ENCODE data around the gene RBFOX1.

RBFOX1 gene

GRCh38 chr16:7714775-7715174 is 382.1 kb downstream of the RBFOX1 start:
- Mint-ChIP-seq H3K4me1 (no peaks in the 10 kb centered on the region), H3K9me3 (no peaks in the 10 kb centered on the region), H3K27me3 (no peaks in the 10 kb centered on the region), H3K4me3 (no peak overlapping the region), H3K36me3 (no peaks in the 10 kb centered on the region), H3K27ac (no peak overlapping the region)

DNA sequence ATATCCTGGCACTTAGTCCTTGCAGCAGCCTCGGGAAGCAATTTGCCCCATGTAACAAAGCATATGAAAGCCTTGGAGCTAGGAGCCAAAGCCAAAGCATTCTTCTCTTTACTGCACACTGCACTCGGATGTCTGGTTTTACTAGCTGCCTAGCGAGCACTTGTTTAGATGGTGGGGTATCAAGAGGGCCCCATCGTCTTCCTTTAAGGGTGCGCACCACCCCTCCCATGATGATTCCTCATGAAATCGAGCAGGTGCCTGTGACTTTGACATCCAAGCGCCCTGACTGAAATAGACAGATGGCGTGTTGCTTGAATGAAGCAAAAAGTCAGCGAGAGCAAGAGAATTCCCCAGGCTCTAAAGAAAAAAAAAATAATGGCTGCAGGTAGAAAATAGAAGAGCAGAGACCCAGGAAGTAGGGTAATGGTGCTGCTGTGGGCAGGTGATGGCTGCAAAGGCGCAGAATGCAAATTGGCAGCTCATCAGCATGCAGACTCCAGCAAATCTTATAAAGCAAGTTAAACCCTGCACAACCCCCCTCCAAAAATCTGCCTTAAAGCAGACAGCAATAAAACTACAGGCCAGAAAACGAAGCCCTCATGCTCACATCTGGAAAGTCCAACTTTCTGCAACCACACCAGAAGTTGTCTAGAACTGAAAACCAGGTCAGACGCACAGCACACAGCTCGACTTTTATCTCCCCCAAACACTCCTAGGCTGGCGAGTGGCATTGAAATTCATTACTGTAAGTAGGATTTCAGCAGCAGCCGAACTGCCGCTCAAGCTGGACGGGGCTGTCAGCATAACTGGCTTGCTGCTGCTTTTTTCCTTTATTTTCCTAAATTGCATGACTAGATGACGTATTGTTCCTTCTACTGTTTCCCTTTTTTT is 384.3 kb downstream of the RBFOX1 start:
- Mint-ChIP-seq H3K4me3 (no peak overlapping the region), H3K9me3 (no peaks in the 10 kb centered on the region), H3K36me3 (no peaks in the 10 kb centered on the region), H3K27ac (no peak overlapping the region), H3K4me1 (no peaks in the 10 kb centered on the region), H3K27me3 (no peaks in the 10 kb centered on the region)

GRCh38 chr16:7722761-7723160 is 390.1 kb downstream of the RBFOX1 start:
- Mint-ChIP-seq H3K27ac (no peak overlapping the region), H3K9me3 (no peaks in the 10 kb centered on the region), H3K27me3 (no peaks in the 10 kb centered on the region), H3K4me3 (no peak overlapping the region), H3K36me3 (no peaks in the 10 kb centered on the region), H3K4me1 (no peaks in the 10 kb centered on the region)

DNA sequence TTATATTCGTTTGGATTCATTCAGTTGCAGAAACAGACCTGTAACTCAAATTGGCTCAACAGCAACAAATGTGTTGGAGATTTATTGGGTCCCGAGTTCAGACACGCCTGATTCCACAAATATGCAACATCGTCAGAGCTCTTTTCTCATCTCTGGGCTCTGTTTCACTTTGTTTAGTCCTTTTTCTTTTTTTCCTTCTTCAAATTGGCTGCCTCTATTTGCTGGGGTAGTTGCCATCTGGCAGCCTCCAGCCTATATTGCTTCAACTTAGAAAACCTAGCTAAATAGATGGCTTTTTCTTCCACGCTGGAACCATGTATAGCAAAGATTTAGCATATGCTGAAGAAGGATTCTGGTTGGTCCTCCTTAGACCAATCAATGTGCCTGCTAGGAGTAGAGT is 398.5 kb downstream of the RBFOX1 start:
- Mint-ChIP-seq H3K27ac (no peak overlapping the region), H3K4me1 (no peaks in the 10 kb centered on the region), H3K27me3 (no peaks in the 10 kb centered on the region), H3K9me3 (peaks cover 5% of the 10 kb centered on the region), H3K36me3 (no peaks in the 10 kb centered on the region), H3K4me3 (no peak overlapping the region)

GRCh38 chr16:7736138-7736665 is 403.6 kb downstream of the RBFOX1 start:
- Mint-ChIP-seq H3K4me3 (no peak overlapping the region), H3K9me3 (peaks cover 16% of the 10 kb centered on the region), H3K36me3 (no peaks in the 10 kb centered on the region), H3K27ac (no peak overlapping the region), H3K27me3 (no peaks in the 10 kb centered on the region), H3K4me1 (no peaks in the 10 kb centered on the region)

GRCh38 chr16:7742626-7743025 is 410.0 kb downstream of the RBFOX1 start:
- Mint-ChIP-seq H3K4me1 (no peaks in the 10 kb centered on the region), H3K36me3 (no peaks in the 10 kb centered on the region), H3K27me3 (no peaks in the 10 kb centered on the region), H3K27ac (no peak overlapping the region), H3K9me3 (peaks cover 7% of the 10 kb centered on the region), H3K4me3 (no peak overlapping the region)

- Mint-ChIP-seq H3K4me1 (no peaks in the 10 kb centered on the region), H3K4me3 (no peak overlapping the region), H3K9me3 (no peaks in the 10 kb centered on the region), H3K27ac (no peak overlapping the region), H3K27me3 (no peaks in the 10 kb centered on the region), H3K36me3 (no peaks in the 10 kb centered on the region)
Measured at GRCh38 chr16:7744546-7745264, 412.1 kb downstream of the RBFOX1 start.

- Mint-ChIP-seq H3K9me3 (no peaks in the 10 kb centered on the region), H3K27ac (no peak overlapping the region), H3K4me1 (no peaks in the 10 kb centered on the region), H3K4me3 (no peak overlapping the region), H3K36me3 (no peaks in the 10 kb centered on the region), H3K27me3 (no peaks in the 10 kb centered on the region)
Measured at GRCh38 chr16:7745276-7745675, 412.6 kb downstream of the RBFOX1 start.

DNA sequence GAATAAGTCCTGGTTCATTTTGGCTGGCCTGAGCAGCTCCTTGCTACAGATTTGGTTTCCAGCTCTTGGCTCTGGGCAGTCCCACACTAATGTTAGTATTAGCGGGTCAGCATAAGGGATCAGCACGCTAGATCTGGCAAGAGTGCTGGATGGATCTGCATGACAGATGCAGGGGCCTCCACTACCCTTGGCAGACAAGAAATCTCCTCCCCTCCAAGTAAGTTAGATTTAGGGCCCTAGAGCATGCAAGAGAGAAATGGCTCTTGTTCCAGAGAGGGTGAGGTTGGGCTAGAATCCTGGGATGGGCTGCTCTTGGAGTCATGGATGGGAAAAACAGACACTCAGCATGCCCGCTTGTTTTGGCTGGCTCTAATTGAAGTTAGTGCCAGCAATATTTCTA is 414.3 kb downstream of the RBFOX1 start:
- H3K4me3 Mint-ChIP-seq, result no peak overlapping the region
- no peaks in the 10 kb centered on the region for H3K9me3 Mint-ChIP-seq
- no peaks in the 10 kb centered on the region for H3K4me1 Mint-ChIP-seq
- no peak overlapping the region for H3K27ac Mint-ChIP-seq
- H3K27me3 Mint-ChIP-seq, result no peaks in the 10 kb centered on the region
- H3K36me3 Mint-ChIP-seq, result no peaks in the 10 kb centered on the region

DNA sequence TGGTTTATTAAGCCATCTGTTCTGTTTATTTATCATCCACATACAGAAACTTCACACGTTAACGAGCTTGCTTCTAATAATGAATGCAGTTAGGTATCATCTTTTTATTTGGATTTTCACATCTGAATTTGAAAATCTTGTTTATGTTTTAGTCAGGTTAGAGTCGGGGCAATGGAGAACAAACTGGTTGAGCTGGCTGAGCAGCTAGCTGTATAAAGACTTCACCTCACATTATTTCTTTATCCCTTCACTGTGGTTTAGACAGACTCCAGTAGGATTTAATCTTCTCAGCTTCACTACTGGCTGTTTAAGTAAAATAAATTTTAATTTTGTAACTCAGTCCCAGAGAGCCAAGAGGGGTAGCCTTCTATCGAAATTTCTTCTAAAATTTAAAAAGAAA is 415.9 kb downstream of the RBFOX1 start:
- Mint-ChIP-seq H3K4me1 (no peaks in the 10 kb centered on the region), H3K4me3 (no peak overlapping the region), H3K27ac (no peak overlapping the region), H3K27me3 (no peaks in the 10 kb centered on the region), H3K36me3 (no peaks in the 10 kb centered on the region), H3K9me3 (peaks cover 4% of the 10 kb centered on the region)

DNA sequence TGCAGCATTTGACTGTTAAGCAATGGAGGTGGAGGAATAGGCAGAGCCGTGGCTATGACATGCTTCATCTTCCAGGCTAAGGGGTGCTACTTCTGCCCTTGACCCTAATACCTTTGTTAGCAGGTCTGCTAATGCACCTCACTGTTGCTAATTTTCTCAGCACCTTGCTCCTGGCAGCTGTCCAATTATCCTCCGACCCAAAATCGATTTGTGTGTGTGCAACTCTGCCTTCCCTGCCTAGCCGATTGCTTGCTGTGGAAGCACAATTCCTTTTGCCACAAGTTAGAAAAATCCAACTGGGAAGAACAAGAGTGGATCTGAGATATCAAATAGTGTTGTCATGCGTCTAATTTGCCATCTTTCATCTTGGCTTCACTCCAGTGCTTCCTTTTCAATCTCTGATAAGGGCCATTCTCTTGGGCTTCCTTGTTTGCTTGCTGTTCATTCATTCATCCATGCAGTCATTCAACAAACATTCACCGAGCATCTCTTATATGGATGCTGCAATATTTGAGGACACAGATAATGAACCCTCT is 422.8 kb downstream of the RBFOX1 start:
- peaks cover 4% of the 10 kb centered on the region for H3K9me3 Mint-ChIP-seq
- no peaks in the 10 kb centered on the region for H3K4me1 Mint-ChIP-seq
- no peak overlapping the region for H3K4me3 Mint-ChIP-seq
- H3K27me3 Mint-ChIP-seq, result no peaks in the 10 kb centered on the region
- H3K36me3 Mint-ChIP-seq, result no peaks in the 10 kb centered on the region
- no peak overlapping the region for H3K27ac Mint-ChIP-seq
